ENCODE data around the gene ALDOB.

The ALDOB gene

GRCh38 chr9:101465326-101465915, 29.8 kb upstream of the ALDOB start:
- ChIA-PET POLR2A (interaction anchor here (1.5 kb wide), 1 partner anchor 21 kb away, joined by 4 read pairs; a partner anchor contains a TSS), CTCF (interaction anchor here (0.9 to 1.2 kb wide), 2 partner anchors 21 to 64 kb away, joined by 3 to 4 read pairs; a partner anchor contains a TSS)
- DNase-seq (ENCODE audit: extremely low spot score), result peak; percentile 58
- TF ChIP-seq ELF4 (IDR thresholded peaks at IDR 0.05) (no peak), HDGF (IDR thresholded peaks at IDR 0.05; ENCODE audit: borderline replicate concordance) (no peak), ZNF384 (IDR thresholded peaks at IDR 0.05) (no peak), L3MBTL2 (conservative IDR thresholded peaks at IDR 0.05) (no peak), LEF1 (IDR thresholded peaks at IDR 0.05; ENCODE audit: borderline replicate concordance) (no peak), FOXA1 (IDR thresholded peaks at IDR 0.05) (no peak), FOXM1 (IDR thresholded peaks at IDR 0.05; ENCODE audit: borderline replicate concordance) (no peak), CTBP1 (IDR thresholded peaks at IDR 0.05; ENCODE audit: borderline replicate concordance) (no peak), TARDBP (IDR thresholded peaks at IDR 0.05) (no peak), PKNOX1 (IDR thresholded peaks at IDR 0.05) (no peak), SP1 (IDR thresholded peaks at IDR 0.05) (no peak), NFRKB (IDR thresholded peaks at IDR 0.05) (no peak), ARNT (IDR thresholded peaks at IDR 0.05) (no peak), BHLHE40 (IDR thresholded peaks at IDR 0.05; ENCODE audit: borderline replicate concordance) (no peak), SUZ12 (IDR thresholded peaks at IDR 0.05) (no peak)

DNA sequence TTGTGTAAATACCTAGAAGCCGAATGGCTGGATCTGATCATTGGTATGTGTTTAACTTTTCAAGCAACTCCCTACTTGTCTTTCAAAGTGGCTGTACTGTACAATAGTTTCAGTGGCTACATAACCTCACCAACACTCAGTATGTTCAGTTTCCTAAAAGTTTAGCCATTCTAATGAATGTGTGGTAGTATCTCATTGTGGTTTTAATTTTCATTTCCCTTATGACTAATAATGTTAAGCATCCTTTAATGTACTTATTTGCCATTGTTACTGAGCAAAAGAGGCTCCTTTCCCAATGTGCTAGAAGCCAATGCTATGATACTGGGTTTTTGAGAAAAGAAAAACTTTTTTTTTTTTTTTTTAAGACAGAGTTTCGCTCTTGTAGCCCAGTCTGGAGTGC, 27.8 kb upstream of the ALDOB start:
- TF ChIP-seq FOXA1 (IDR thresholded peaks at IDR 0.05), result no peak
- TF ChIP-seq BHLHE40 (IDR thresholded peaks at IDR 0.05; ENCODE audit: borderline replicate concordance), result no peak
- no peak for TF ChIP-seq SP1 (IDR thresholded peaks at IDR 0.05)
- TF ChIP-seq CTBP1 (IDR thresholded peaks at IDR 0.05; ENCODE audit: borderline replicate concordance), result no peak
- TF ChIP-seq ELF4 (IDR thresholded peaks at IDR 0.05), result no peak
- TF ChIP-seq TARDBP (IDR thresholded peaks at IDR 0.05), result no peak
- TF ChIP-seq L3MBTL2 (conservative IDR thresholded peaks at IDR 0.05), result no peak
- no peak for TF ChIP-seq SUZ12 (IDR thresholded peaks at IDR 0.05)
- TF ChIP-seq HDGF (IDR thresholded peaks at IDR 0.05; ENCODE audit: borderline replicate concordance), result no peak
- TF ChIP-seq NFRKB (IDR thresholded peaks at IDR 0.05), result no peak
- TF ChIP-seq LEF1 (IDR thresholded peaks at IDR 0.05; ENCODE audit: borderline replicate concordance), result no peak
- TF ChIP-seq FOXK2 (IDR thresholded peaks at IDR 0.05), result no peak
- TF ChIP-seq ARNT (IDR thresholded peaks at IDR 0.05), result no peak
- no peak for TF ChIP-seq ZNF384 (IDR thresholded peaks at IDR 0.05)
- no peak for TF ChIP-seq PKNOX1 (IDR thresholded peaks at IDR 0.05)
- TF ChIP-seq FOXM1 (IDR thresholded peaks at IDR 0.05; ENCODE audit: borderline replicate concordance), result no peak
- no peak for DNase-seq (ENCODE audit: extremely low spot score)
- ChIA-PET POLR2A (no interaction called here), CTCF (interaction anchor here (0.5 to 3.1 kb wide), 4 partner anchors 10 to 28 kb away, joined by 3 to 9 read pairs (median 4); no protein-coding TSS in a partner anchor)

DNA sequence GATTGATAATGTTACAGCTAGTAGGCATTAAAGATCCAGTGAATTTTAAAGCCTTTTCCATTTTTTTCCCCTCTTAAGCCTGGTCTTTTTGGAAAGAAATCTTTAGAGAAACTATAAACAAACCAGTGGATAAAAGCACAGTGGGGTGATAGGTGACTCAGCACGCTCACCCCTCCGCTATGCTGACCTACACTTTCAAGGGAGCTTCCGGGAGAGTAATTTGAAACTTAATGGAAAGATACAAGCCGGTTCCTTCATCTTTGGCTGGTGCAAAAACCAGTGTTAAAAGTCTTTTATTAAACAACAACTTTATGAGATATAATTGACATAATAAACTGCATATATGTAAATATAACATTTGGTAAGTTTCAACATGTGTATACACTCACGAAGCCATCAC, 27.0 kb upstream of the ALDOB start:
- POLR2A ChIA-PET, result interaction anchor here (1.1 kb wide), 1 partner anchor 15 kb away, joined by 3 read pairs; no protein-coding TSS in a partner anchor
- CTCF ChIA-PET, result interaction anchor here (1.3 to 3.1 kb wide), 4 partner anchors 11 to 29 kb away, joined by 3 to 9 read pairs (median 4); no protein-coding TSS in a partner anchor
- no peak for TF ChIP-seq NFRKB (IDR thresholded peaks at IDR 0.05)
- TF ChIP-seq HDGF (IDR thresholded peaks at IDR 0.05; ENCODE audit: borderline replicate concordance), result no peak
- TF ChIP-seq PKNOX1 (IDR thresholded peaks at IDR 0.05), result no peak
- no peak for TF ChIP-seq FOXA1 (IDR thresholded peaks at IDR 0.05)
- TF ChIP-seq SP1 (IDR thresholded peaks at IDR 0.05), result no peak
- TF ChIP-seq BHLHE40 (IDR thresholded peaks at IDR 0.05; ENCODE audit: borderline replicate concordance), result no peak
- no peak for TF ChIP-seq ZNF384 (IDR thresholded peaks at IDR 0.05)
- TF ChIP-seq SUZ12 (IDR thresholded peaks at IDR 0.05), result no peak
- TF ChIP-seq ELF4 (IDR thresholded peaks at IDR 0.05), result no peak
- no peak for TF ChIP-seq FOXK2 (IDR thresholded peaks at IDR 0.05)
- no peak for TF ChIP-seq ARNT (IDR thresholded peaks at IDR 0.05)
- no peak for TF ChIP-seq FOXM1 (IDR thresholded peaks at IDR 0.05; ENCODE audit: borderline replicate concordance)
- TF ChIP-seq CTBP1 (IDR thresholded peaks at IDR 0.05; ENCODE audit: borderline replicate concordance), result no peak
- no peak for TF ChIP-seq TARDBP (IDR thresholded peaks at IDR 0.05)
- TF ChIP-seq L3MBTL2 (conservative IDR thresholded peaks at IDR 0.05), result no peak
- TF ChIP-seq LEF1 (IDR thresholded peaks at IDR 0.05; ENCODE audit: borderline replicate concordance), result no peak
- DNase-seq (ENCODE audit: extremely low spot score), result no peak

DNA sequence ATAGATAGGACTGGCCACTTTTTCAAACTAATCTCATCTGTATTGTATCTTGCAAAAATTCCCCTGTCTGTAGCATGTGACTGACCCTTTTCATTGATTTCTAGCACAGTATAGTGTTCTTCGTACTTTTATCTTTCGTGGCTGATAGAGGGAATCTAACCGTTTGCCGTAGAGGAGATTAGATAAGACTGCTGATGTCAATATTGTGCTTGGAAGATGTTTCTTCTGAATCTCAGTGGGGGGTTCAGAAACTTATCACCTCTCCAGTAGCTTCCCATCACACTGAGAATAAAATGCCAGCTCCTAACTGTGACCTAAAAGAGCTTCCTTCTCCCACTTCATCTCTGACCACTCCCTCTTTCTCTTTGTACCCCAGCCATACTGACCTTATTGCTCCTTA, 25.4 kb upstream of the ALDOB start:
- ChIA-PET CTCF (interaction anchor here (0.5 to 3.1 kb wide), 2 partner anchors 12 to 97 kb away, joined by 4 to 9 read pairs; no protein-coding TSS in a partner anchor), POLR2A (interaction anchor here (0.8 kb wide), 1 partner anchor 25 kb away, joined by 3 read pairs; no protein-coding TSS in a partner anchor)
- TF ChIP-seq FOXK2 (IDR thresholded peaks at IDR 0.05) (no peak), PKNOX1 (IDR thresholded peaks at IDR 0.05) (no peak)
- no peak for DNase-seq (ENCODE audit: extremely low spot score)

DNA sequence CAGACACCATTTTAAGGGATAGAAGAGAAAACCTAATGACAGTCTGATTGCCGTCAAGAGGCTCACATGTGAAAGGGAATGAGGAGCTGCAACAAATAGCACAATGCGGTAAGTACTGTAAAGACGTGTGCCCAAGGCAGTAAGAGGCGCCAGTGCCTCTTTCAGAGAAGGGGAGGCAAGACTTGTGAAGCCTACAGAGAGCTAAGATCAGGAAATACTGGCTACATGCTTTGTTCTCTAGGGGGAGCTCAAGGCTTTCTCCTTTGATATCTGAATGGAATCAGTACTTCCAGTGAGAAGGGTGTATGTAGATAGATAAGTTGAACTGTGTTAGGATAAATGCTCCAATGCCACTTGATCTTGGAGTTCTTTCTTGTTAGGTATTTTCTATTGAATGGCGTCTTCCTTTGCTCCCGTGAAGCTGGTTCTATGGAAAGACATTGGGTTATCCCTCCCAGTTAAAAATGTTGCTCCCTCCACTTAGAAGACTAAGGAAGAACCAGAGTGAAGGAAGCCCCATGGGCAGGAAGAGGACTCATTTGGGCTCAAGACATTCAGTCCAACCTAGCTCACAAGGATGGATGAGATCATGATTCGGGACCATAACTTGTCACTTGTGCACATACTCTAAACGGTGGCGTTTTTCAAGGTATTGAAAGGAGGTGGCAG, 23.5 kb upstream of the ALDOB start:
- ChIA-PET CTCF (interaction anchor here (0.6 to 2.0 kb wide), 10 partner anchors 9 to 111 kb away, joined by 3 to 19 read pairs (median 4); partner anchors contain the start of gene RNF20), POLR2A (interaction anchor here (1.0 to 1.9 kb wide), 2 partner anchors 61 to 74 kb away, joined by 4 to 10 read pairs; partner anchors contain the start of genes MRPL50, RNF20 and ZNF189)
- DNase-seq (ENCODE audit: extremely low spot score), result peak; percentile 63
- TF ChIP-seq FOXK2 (IDR thresholded peaks at IDR 0.05) (no peak), SUZ12 (IDR thresholded peaks at IDR 0.05) (no peak), HDGF (IDR thresholded peaks at IDR 0.05; ENCODE audit: borderline replicate concordance) (no peak), SP1 (IDR thresholded peaks at IDR 0.05) (no peak), NFRKB (IDR thresholded peaks at IDR 0.05) (no peak), L3MBTL2 (conservative IDR thresholded peaks at IDR 0.05) (no peak), PKNOX1 (IDR thresholded peaks at IDR 0.05) (no peak), LEF1 (IDR thresholded peaks at IDR 0.05; ENCODE audit: borderline replicate concordance) (no peak), FOXA1 (IDR thresholded peaks at IDR 0.05) (no peak), BHLHE40 (IDR thresholded peaks at IDR 0.05; ENCODE audit: borderline replicate concordance) (no peak), ELF4 (IDR thresholded peaks at IDR 0.05) (no peak)
